Nephron (organoid): ENCODE results near the gene UBAP2.
A peak's percentile ranks its signal among the peaks of the same experiment; 100 is the strongest.

Experiments used
- H3K27ac Mint-ChIP-seq, 3 experiments: 2 replicates each; pipeline ENCODE4 v1.8.0; 2020; ENCODE audit warnings: mixed read lengths in 3 of 3, mild to moderate bottlenecking in 2 of 3, moderate library complexity in 1 of 3
- H3K27me3 Mint-ChIP-seq: 2 replicates; pipeline ENCODE4 v1.8.0; 2021; ENCODE audit warnings: low read depth, mild to moderate bottlenecking, moderate library complexity, mixed read lengths
- H3K36me3 Mint-ChIP-seq: 2 replicates; pipeline ENCODE4 v1.8.0; 2020; ENCODE audit warnings: low read depth, mixed read lengths
- H3K4me1 Mint-ChIP-seq: 2 replicates; pipeline ENCODE4 v1.8.0; 2020; ENCODE audit warnings: mixed read lengths
- H3K4me3 Mint-ChIP-seq, 3 experiments: 2 replicates each; pipeline ENCODE4 v1.8.0; 2020; ENCODE audit warnings: mild to moderate bottlenecking in 3 of 3, mixed read lengths in 3 of 3, moderate library complexity in 2 of 3
- H3K9me3 Mint-ChIP-seq: 2 replicates; pipeline ENCODE4 v1.8.0; 2020; ENCODE audit warnings: mixed read lengths
- CTCF ChIP-seq, 3 experiments: fragments of 200-600 bp; sonication (generic); IDR thresholded peaks; one replicate each; pipeline ENCODE4 v1.5.0; 2021; ENCODE audit warnings: antibody characterized with exemption in 3 of 3; ENCODE audit not compliant: unreplicated experiment in 3 of 3

UBAP2 gene

GRCh38 chr9:34089311-34089710 is 40.6 kb upstream of the UBAP2 start:
- H3K36me3 Mint-ChIP-seq, result peaks cover 51% of the 10 kb centered on the region
- peaks cover 31% of the 10 kb centered on the region for H3K4me1 Mint-ChIP-seq
- no peak overlapping the region for H3K4me3 Mint-ChIP-seq
- H3K27ac Mint-ChIP-seq, result peak overlapping the region in 1 of 3 experiments; percentile 65
- H3K27me3 Mint-ChIP-seq, result no peaks in the 10 kb centered on the region
- H3K9me3 Mint-ChIP-seq, result no peaks in the 10 kb centered on the region
- no peak for TF ChIP-seq CTCF (IDR thresholded peaks at IDR 0.05; ENCODE audit: unreplicated experiment in 3 of 3)

GRCh38 chr9:34087370-34087769 is 38.7 kb upstream of the UBAP2 start:
- Mint-ChIP-seq H3K36me3 (peaks cover 44% of the 10 kb centered on the region), H3K4me1 (peaks cover 35% of the 10 kb centered on the region), H3K27me3 (no peaks in the 10 kb centered on the region), H3K27ac (peak overlapping the region in 1 of 3 experiments; percentile 35), H3K4me3 (no peak overlapping the region), H3K9me3 (no peaks in the 10 kb centered on the region)
- no peak for TF ChIP-seq CTCF (IDR thresholded peaks at IDR 0.05; ENCODE audit: unreplicated experiment in 3 of 3)

GRCh38 chr9:34086864-34087263 is 38.2 kb upstream of the UBAP2 start:
- Mint-ChIP-seq H3K27ac (peak overlapping the region in 1 of 3 experiments; percentile 35), H3K27me3 (no peaks in the 10 kb centered on the region), H3K4me1 (peaks cover 35% of the 10 kb centered on the region), H3K4me3 (no peak overlapping the region), H3K36me3 (peaks cover 40% of the 10 kb centered on the region), H3K9me3 (no peaks in the 10 kb centered on the region)
- TF ChIP-seq CTCF (IDR thresholded peaks at IDR 0.05; ENCODE audit: unreplicated experiment in 3 of 3), result no peak

GRCh38 chr9:34085581-34086500 is 37.2 kb upstream of the UBAP2 start:
- Mint-ChIP-seq H3K36me3 (peaks cover 36% of the 10 kb centered on the region), H3K4me1 (peaks cover 35% of the 10 kb centered on the region), H3K9me3 (no peaks in the 10 kb centered on the region), H3K27ac (peak overlapping the region in 2 of 3 experiments; percentile 34 to 59), H3K4me3 (no peak overlapping the region), H3K27me3 (no peaks in the 10 kb centered on the region)
- no peak for TF ChIP-seq CTCF (IDR thresholded peaks at IDR 0.05; ENCODE audit: unreplicated experiment in 3 of 3)

- peak overlapping the region in 2 of 3 experiments; percentile 5 to 61 for H3K27ac Mint-ChIP-seq
- peaks cover 35% of the 10 kb centered on the region for H3K4me1 Mint-ChIP-seq
- H3K4me3 Mint-ChIP-seq, result no peak overlapping the region
- TF ChIP-seq CTCF (IDR thresholded peaks at IDR 0.05; ENCODE audit: unreplicated experiment in 3 of 3), result no peak
- H3K36me3 Mint-ChIP-seq, result peaks cover 32% of the 10 kb centered on the region
- no peaks in the 10 kb centered on the region for H3K9me3 Mint-ChIP-seq
- no peaks in the 10 kb centered on the region for H3K27me3 Mint-ChIP-seq
Observed at GRCh38 chr9:34084562-34084961, 35.9 kb upstream of the UBAP2 start.

GRCh38 chr9:34079181-34079580 is 30.5 kb upstream of the UBAP2 start:
- no peak for TF ChIP-seq CTCF (IDR thresholded peaks at IDR 0.05; ENCODE audit: unreplicated experiment in 3 of 3)
- H3K9me3 Mint-ChIP-seq, result no peaks in the 10 kb centered on the region
- H3K4me3 Mint-ChIP-seq, result no peak overlapping the region
- no peaks in the 10 kb centered on the region for H3K27me3 Mint-ChIP-seq
- no peaks in the 10 kb centered on the region for H3K36me3 Mint-ChIP-seq
- H3K4me1 Mint-ChIP-seq, result peaks cover 7% of the 10 kb centered on the region
- no peak overlapping the region for H3K27ac Mint-ChIP-seq
